ENCODE data around the gene RHBDD1. TPM values are rescaled to one million over a fixed set of nuclear protein-coding genes. Genes with fewer than 3 reads are reported as not detected.
A peak's percentile ranks its signal among the peaks of the same experiment; 100 is the strongest.

RHBDD1 gene
- total RNA-seq, 1 donor, result 38.9 TPM

DNA sequence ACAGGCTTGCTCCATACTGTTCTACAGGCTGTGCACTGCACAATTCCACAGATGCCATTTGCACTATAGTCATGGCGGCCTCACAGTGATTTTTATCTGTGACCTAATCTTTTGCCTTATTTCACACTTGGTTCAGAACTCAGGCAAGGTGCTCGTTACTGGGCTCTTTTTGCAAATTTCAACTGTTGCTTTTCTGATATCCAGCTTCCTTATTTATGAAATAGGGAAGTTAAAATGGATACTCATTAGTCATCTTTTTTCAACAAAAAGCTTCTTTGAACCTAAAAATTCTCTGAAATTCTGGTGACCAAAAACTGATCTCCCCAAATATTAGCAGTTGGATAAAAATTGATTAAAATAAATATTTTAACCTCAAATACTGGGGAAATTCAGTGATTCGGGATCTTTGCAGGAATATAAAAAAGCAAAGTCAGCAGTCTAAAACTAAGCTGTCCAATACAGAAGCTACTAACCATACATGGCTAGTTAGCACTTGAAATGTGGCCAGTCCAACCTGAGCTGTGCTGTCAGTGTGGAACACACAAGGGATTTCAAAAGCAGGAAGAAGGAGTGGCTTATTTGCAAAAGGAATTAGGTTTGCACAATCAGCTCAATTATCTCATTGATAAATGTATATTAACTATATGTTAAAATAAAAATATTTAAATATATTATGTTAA lies 193.7 kb downstream of the RHBDD1 start:
- no peak overlapping the region for H3K4me3 ChIP-seq (ENCODE audit: low read depth, low read length)
- TF ChIP-seq, protein P1, sequence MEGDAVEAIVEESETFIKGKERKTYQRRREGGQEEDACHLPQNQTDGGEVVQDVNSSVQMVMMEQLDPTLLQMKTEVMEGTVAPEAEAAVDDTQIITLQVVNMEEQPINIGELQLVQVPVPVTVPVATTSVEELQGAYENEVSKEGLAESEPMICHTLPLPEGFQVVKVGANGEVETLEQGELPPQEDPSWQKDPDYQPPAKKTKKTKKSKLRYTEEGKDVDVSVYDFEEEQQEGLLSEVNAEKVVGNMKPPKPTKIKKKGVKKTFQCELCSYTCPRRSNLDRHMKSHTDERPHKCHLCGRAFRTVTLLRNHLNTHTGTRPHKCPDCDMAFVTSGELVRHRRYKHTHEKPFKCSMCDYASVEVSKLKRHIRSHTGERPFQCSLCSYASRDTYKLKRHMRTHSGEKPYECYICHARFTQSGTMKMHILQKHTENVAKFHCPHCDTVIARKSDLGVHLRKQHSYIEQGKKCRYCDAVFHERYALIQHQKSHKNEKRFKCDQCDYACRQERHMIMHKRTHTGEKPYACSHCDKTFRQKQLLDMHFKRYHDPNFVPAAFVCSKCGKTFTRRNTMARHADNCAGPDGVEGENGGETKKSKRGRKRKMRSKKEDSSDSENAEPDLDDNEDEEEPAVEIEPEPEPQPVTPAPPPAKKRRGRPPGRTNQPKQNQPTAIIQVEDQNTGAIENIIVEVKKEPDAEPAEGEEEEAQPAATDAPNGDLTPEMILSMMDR (IDR thresholded peaks at IDR 0.05; ENCODE audit: insufficient read depth, low read depth, low read length), result no peak
- DNase-seq (ENCODE audit: low read depth), result no peak

DNA sequence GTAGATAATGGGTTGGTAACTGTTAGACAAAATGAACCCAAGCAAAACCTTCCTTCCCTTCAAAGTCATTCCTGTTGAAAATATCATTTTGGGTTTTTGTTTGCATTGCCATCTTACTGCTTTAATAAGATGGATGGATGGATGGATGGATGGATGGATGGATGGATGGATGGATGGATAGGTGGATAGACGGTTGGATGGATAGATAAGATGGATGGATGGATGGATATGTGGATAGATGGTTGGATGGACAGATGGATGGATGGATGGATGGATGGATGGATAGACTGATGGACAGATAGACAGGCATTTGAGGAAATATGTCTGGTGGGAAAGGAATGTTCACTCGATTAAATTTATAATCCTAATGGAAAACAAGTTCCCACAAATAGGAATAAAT lies 194.9 kb downstream of the RHBDD1 start:
- H3K4me3 ChIP-seq (ENCODE audit: low read depth, low read length), result no peak overlapping the region
- TF ChIP-seq, protein P1 (IDR thresholded peaks at IDR 0.05; ENCODE audit: insufficient read depth, low read depth, low read length), result no peak
- no peak for DNase-seq (ENCODE audit: low read depth)

DNA sequence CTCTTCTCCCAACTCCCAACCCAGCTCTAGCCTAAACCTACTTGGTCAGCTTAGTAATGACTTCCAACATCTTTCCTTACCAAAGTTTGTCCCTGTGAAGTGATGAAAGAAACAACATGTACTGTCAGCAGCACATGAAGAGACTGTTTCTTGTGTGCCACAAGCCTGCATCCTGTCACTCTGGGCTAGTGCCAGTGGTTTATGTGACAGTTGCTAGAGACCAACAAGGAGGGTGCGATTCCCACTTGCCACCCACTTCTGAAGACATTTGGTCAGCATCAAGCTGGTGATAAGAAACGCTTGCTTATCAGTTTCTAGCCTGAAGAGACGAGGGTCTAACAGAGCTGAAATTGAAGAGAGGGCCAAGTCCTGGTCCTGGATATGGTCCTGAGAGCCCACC lies 195.5 kb downstream of the RHBDD1 start:
- TF ChIP-seq, protein P1 (IDR thresholded peaks at IDR 0.05; ENCODE audit: insufficient read depth, low read depth, low read length), result no peak
- DNase-seq (ENCODE audit: low read depth), result no peak
- H3K4me3 ChIP-seq (ENCODE audit: low read depth, low read length), result no peak overlapping the region

DNA sequence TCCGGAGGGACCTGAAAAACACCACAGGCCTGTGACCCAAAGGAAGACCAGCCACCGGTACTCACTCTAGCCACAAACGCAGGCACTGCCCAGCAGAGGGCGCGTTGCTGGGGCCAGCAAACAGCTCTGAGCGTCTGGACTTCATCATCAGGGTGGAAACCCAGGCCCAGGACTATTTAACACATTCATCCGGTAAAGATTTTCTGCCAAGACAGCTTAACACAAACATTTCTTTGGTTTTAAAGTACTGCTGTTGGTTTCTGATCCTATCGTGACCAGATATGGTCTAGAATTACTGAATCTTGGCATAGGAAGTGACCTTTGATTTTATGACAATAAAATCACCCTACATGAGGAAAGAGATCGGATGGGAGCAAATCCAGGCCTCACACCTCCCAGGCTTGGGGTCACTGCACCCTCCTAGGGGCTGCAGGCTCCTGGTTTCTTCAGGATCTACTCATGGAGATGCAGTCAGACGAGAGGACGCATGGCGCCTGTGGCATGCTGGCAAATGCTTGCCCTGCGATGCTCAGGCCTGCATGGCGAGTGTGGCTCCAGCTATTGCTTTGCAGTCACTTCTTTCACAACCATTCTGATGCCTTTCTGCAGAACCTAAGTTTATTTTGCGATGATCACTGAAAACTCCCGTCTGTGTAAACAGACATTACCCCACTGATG lies 197.8 kb downstream of the RHBDD1 start:
- H3K4me3 ChIP-seq (ENCODE audit: low read depth, low read length), result no peak overlapping the region
- TF ChIP-seq, protein P1 (IDR thresholded peaks at IDR 0.05; ENCODE audit: insufficient read depth, low read depth, low read length), result peak; percentile 90
- DNase-seq (ENCODE audit: low read depth), result peak; percentile 86

DNA sequence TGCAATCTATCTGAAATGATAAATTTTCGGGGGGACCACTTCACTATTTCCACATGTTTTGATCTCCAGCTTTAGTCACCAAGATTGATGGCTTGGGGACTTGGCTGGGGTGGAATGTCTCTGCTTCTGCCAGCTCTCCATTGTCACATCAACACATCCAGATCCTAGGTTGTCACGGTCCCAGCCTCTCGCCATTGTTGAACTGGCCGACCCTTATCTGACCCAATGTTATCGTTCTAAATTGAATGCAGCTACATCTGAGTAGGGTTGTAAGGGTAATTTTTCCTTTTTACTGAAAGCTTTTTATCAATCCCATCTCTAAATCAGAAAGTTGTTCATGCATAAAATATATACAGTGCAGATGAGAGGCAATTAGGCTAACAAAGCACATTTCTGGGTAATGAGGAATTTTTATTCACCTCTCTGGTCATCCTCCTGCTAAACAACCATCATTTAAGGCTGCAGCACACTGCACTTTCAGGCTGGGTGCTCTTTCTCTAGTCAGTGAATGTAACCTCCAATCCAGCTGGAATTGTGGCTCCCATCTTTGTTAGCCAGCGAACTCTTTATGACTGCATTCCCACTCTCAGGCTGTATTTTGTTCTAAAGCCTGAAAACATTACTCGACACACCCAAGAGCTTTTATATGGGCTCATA lies 200.0 kb downstream of the RHBDD1 start:
- H3K4me3 ChIP-seq (ENCODE audit: low read depth, low read length), result no peak overlapping the region
- DNase-seq (ENCODE audit: low read depth), result no peak
- TF ChIP-seq, protein P1 (IDR thresholded peaks at IDR 0.05; ENCODE audit: insufficient read depth, low read depth, low read length), result no peak

DNA sequence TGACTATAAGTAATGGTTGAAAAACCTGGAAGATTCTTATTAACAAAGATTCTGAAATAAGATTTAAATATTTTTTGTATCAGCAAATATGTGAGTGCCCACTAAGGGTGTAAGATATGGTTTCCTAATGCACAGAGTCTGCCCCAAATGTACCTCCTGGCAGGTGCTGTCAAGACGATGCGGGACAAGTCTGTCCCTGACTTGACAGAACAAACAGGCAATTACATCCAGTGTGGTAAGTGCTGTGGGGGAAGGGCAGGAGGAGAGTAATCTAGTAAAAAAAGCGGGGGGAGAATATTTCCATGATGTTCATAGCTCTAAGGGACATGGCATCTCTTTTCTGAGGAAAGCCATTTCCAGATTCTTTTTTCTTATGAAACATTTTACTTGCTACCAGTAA lies 200.7 kb downstream of the RHBDD1 start:
- H3K4me3 ChIP-seq (ENCODE audit: low read depth, low read length), result no peak overlapping the region
- DNase-seq (ENCODE audit: low read depth), result no peak
- TF ChIP-seq, protein P1 (IDR thresholded peaks at IDR 0.05; ENCODE audit: insufficient read depth, low read depth, low read length), result no peak

Data from fibroblast of villous mesenchyme (primary cell).